Measurements from ENCODE around the gene RHBDL2. TPM values are rescaled to one million over a fixed set of nuclear protein-coding genes. Genes with fewer than 3 reads are reported as not detected.
A peak's percentile ranks its signal among the peaks of the same experiment; 100 is the strongest.
"Not testable (repeated sequence)": the region's sequence is repeated elsewhere in the genome, so short reads cannot be mapped to it uniquely, and the experiment has no call there.

Gene RHBDL2
- polyA plus RNA-seq, 4 donors: 0.89 to 2.4 (median 1.3) TPM

DNA sequence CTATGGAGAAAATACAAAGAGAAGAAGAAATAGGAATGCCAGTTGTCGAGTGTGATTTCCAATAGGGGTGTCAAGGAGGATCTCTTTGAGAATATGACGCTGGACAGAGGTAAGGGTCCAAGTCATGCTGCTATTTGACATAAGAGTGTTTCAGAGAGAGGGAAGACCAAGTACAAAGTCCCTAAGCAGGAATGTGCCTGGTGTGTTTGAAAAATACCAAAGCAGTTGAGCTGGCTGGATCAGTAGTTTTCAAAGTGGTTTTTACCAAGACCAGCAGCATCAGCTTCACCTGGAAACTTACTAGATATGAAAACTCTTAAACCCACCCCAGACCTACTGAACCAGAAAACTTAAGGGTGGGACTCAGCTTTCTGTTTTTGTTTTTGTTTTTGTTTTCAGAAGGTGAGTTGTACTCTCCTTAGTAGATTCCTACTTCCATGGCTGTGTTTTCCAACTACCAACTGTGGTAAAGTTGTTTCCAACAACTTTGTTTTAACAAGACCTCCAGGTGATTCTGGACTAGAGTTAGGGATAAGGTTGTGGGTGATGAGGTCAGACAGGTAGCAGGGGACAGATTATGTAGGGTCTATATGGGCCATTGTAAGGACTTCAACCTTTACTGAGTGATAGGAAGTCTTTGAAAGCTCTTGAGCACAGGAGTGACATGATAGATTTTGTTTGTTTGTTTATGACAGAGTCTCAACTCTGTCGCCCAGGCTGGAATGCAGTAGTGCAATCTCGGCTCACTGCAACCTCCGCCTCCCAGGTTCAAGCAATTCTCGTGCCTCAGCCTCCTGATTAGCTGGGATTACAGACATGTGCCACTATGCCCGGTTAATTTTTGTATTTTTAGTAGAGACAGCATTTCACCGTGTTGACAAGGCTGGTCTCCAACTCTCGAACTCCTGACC, 53.0 kb downstream of the RHBDL2 start:
- no peak for DNase-seq (ENCODE audit: low read depth in 4 of 4, low spot score in 2 of 4)

DNA sequence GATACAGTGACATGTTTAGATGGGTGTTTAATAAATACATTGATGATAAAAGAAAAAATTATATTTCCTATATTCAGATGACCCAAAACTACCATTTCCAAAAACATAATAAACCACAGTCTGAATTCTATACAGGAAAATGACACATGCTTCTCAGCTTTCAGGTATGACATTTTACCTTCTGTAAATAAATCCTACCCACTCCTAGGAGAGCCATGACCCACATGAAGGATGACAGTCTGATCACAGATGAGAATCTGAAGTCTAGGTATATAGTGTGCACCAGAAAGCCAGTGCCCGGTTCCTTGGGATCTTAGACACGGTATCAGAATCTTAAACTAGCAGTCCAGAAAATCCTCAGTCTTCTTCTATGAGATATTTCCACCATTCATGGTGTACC, 56.5 kb downstream of the RHBDL2 start:
- DNase-seq (ENCODE audit: low read depth in 4 of 4, low spot score in 2 of 4): no peak

DNA sequence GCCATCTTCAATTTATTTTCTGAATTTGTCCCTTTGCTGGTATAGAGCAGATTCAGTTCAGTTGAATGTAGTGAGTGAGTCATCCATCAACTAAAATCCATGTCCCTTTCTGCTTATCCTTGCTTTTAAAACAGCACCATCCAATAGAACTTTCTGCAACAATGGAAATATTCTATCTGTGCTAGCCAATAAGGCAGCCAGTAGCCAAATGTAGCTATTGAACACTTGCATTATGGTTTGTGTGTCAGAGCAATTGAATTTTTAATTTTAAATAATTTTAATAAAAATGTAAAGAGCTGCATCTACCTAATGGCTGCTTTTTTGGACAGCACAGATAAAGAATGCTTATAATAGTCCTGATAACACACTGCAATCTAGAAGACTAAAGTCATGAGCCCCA, 60.1 kb downstream of the RHBDL2 start, which contains the start of gene GJA9:
Gene GJA9, minus strand, starts transcription at position 101 of the 400 bp plus-strand sequence. CDS start 5,489 bp downstream, outside the sequence.
- DNase-seq (ENCODE audit: low read depth in 4 of 4, low spot score in 2 of 4): no peak

GRCh38 chr1:38875811-38876210, 65.8 kb downstream of the RHBDL2 start:
- DNase-seq (ENCODE audit: low read depth in 4 of 4, low spot score in 2 of 4): no peak

DNA sequence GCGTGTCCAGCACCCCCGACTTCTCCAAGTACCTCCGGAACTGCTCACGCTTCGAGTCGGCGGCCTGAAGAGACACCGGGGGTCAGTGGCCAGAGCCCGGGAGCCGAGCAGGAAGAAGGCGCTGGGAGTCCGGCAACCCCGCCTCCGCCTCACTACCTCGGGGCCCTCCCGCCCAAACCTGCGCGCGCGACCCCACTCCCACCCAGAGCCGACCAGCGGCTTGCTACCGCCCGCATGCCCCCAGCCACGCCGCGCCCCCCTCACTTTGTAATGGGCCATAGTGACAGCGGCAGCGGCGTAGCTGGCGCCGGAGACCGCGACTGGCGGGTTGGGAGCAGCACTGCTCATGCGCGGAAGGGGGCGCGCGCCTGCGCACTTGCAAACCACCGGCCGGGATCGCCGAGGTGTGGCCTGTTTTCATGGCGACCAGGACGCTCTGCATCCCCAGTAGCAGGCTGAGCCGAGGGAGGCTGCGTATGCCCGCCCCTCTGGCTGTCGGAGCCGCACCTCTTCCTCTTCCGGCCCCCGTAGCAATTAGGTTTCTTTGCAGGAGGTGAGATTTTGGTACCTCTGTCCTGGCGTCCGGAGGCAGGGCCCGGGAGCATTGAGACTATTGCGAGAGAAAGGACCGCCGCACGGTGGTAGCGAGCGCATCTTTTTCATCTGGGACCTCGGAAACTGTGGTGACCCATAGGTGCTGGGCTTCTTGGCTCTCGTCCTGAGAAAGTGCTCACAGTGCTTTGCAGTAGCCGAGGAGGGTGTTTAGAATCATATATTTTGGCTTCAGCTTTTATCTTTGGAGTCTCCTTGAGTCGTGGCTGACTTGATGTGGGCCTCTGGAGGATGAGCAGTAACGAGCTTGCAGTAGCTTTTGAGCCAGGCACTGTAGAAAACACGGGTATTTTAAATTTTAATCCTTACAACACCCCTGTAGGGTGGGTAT, 68.3 kb downstream of the RHBDL2 start, which contains the start of gene MYCBP:
Gene MYCBP, minus strand, starts transcription at position 322 of the 943 bp plus-strand sequence. Its CDS starts 43 bp downstream, at position 279.
- peak; percentile 82 to 93 (median 89) for DNase-seq (ENCODE audit: low read depth in 4 of 4, low spot score in 2 of 4)

DNA sequence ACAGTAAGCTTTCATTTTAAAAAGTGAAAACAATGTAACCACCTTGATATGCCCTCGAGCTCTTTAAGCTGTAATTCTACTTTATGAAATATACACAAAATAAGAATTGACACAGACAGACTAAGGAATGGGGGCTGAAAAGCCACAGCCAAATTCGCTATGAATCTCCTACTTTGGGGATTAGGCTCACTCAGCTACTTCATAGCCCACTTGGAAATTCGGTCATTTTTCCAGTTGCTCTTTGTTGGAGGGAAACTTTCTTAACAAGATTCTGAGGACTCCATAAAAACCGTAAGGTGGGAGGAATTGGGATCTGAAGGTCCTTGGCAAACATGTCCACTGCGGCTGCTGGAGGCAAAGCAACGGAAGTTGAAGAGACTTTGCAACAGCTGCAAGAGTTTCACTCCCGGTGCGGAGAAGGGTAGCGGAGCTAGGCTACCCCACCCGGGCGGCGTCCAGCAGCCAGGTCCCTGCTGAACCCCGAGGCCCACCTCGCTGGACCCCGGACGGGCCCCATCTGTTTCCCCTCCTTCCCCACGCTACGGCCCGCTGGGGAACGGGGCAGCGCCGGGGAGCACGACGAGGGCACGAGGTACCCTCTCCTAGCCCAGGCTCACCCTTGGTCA, 69.1 kb downstream of the RHBDL2 start:
- DNase-seq (ENCODE audit: low read depth in 4 of 4, low spot score in 2 of 4): no peak

DNA sequence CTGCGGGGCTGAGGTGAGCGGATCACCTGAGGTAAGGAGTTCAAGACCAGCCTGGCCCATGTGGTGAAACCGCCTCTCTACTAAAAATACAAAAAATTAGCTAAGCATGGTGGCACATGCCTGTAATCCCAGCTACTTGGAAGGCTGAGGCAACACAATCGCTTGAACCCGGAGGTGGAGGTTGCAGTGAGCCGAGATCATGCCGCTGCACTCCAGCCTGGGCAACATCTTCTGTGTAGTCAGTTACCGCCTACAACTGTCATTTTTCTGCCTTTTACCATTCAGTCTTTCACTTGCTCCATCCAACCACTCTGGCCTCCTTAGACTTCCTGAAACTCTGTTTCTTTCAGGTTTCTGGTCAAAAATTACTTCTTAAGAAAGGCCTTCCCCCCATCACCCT, 70.6 kb downstream of the RHBDL2 start:
- DNase-seq (ENCODE audit: low read depth in 4 of 4, low spot score in 2 of 4): no peak

DNA sequence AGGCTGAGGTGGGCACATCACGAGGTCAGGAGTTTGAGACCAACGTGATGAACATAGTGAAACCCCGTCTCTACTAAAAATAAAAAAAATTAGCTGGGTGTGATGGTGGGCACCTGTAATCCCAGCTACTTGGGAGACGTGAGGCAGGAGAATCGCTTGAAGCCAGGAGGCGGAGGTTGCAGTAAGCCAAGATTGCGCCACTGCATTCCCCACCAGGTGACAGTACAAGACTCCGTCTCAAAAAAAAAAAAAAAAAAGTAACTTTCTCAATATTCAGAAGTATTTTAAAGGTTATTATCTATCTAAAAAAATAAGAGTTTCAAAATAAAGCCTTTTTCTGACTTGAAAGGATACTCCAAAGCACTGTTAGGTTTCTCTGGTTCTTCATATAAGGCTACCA, 74.4 kb downstream of the RHBDL2 start:
- DNase-seq (ENCODE audit: low read depth in 4 of 4, low spot score in 2 of 4): no peak

DNA sequence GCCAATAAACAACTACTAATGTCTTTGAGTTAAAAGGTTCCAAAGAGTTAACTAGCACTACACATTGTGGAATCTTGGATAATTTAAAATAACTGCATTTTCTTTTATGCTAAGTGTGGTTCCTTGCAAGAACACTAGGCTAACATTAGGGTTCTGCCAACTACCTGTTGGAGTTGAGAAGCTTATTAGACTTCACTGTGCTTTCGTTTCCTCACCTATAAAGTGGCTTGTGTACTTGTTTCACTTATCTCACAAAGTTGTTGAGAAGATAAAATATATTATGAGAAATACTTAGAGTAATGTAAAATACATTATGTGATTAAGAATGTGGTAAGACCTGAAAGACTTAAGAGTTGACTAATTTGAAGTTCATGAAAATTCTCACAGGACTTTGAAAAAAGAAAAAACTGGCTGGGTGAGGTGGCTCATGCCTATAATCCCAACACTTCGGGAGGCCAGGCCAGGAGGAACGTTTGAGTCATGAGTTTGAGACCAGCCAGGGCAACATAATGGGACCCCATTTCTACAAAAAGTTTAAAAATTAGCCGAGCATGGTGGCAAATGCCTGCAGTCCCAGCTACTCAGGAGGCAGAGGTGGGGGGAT, 76.4 kb downstream of the RHBDL2 start:
- no peak for DNase-seq (ENCODE audit: low read depth in 4 of 4, low spot score in 2 of 4)

- no peak for DNase-seq (ENCODE audit: low read depth in 4 of 4, low spot score in 2 of 4)
These were observed 81.2 kb downstream of the RHBDL2 start for GRCh38 chr1:38860454-38860795.

- peak; percentile 70 to 97 (median 92) for DNase-seq (ENCODE audit: low read depth in 4 of 4, low spot score in 2 of 4)
These were observed 81.8 kb downstream of the RHBDL2 start, which contains the start of gene RRAGC for GRCh38 chr1:38859561-38860453. Gene RRAGC, minus strand, starts transcription at chr1:38859772. Its CDS starts 126 bp downstream, at chr1:38859646.

- DNase-seq (ENCODE audit: low read depth in 4 of 4, low spot score in 2 of 4): peak in 1 of 4 donors; percentile 41
These were observed 82.6 kb downstream of the RHBDL2 start for GRCh38 chr1:38858833-38859560.

- DNase-seq (ENCODE audit: low read depth in 4 of 4, low spot score in 2 of 4): no peak
These were observed 88.8 kb downstream of the RHBDL2 start for GRCh38 chr1:38852780-38853179.

- no peak for DNase-seq (ENCODE audit: low read depth in 4 of 4, low spot score in 2 of 4)
These were observed 93.6 kb downstream of the RHBDL2 start for GRCh38 chr1:38848071-38848470.

DNA sequence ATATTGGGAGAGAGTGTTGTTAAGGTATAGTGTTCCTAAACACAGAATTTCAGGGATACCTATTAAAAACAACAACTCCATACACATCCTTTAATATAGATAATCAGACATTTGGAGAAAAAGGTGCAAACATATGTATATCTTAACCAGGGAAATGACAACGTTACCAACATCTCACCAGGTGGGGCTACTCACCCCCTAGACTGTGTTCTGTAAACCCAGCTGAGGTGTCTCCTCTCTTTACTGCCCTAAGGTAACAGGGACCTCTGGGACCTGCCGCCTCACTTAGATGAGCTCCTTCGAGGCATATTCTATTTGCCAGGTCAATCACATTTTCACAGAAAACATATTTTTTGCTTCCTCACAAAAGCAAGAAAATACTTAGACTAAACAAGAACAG, 95.4 kb downstream of the RHBDL2 start:
- DNase-seq (ENCODE audit: low read depth in 4 of 4, low spot score in 2 of 4): no peak

- DNase-seq (ENCODE audit: low read depth in 4 of 4, low spot score in 2 of 4): not testable (repeated sequence)
These were observed 96.5 kb downstream of the RHBDL2 start for GRCh38 chr1:38845088-38845487.

DNA sequence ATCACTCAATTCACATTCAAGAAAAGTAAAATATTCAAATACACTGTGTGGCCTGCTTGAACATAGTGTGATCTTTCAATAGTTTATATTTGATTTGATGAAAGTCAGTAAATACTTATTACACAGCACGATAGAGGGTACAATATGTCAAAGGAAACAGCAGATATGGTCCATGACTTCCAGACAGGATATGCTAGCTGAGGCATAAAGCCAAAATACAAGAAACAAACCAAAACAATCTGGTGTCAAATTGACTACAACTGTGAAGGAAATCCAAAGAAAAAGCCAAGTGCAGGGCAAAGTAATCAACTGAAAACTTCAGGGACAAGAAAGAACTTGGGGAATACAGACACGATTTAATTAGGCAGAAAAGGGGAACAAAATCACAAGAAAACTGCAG, 101.3 kb downstream of the RHBDL2 start:
- DNase-seq (ENCODE audit: low read depth in 4 of 4, low spot score in 2 of 4): no peak

GRCh38 chr1:38839363-38839762, 102.3 kb downstream of the RHBDL2 start:
- no peak for DNase-seq (ENCODE audit: low read depth in 4 of 4, low spot score in 2 of 4)
